ENCODE data around the gene C1orf74. TPM values are rescaled to one million over a fixed set of nuclear protein-coding genes. Genes with fewer than 3 reads are reported as not detected.
A peak's percentile ranks its signal among the peaks of the same experiment; 100 is the strongest.

Gene C1orf74
- total and polyA plus RNA-seq, 2 donors (not counting 3 experiments of a cell fraction or from before 2014, with no cell fraction given) = 2.4 to 3.0 TPM

DNA sequence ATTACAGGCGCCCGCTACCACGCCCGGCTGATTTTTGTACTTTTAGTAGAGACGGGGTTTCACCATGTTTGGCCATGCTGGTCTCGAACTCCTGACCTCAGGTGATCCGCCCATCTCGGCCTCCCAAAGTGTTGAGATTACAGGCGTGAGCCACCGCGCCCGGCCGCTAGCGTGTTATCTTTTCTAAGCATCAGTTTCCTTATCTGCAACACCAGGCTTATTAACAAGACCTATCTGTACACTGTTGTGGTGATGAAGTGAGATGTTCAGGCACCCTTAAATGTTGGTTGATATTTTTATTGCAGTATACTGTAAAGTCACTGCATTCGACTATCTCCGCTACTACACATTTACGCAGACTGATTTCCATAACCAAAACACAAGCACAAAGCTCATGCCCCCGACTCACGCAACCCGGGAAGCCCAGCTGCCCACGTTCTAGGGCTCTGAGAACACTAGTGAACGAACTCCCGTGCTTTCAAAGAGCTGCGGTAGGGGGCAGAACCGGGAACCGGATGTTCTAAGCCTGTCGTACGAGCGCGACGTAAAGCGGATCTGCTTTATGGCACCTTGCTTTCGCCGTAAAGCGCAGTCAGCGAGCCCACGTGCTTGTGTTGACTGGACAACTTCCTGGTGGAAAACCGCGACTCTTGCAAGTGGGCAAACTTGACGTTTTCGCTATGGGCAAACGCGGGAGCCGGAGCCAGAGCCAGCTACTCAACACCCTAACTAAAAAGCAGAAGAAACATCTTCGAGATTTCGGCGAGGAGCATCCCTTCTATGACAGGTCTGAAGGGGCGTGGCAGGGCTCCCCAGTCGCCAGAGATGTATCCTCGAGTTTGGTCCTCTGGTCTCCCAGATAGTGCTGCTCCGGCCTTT is 43.3 kb upstream of the C1orf74 start, which contains the start of gene UTP25:
UTP25 (plus strand) TSS at position 589 of the 879 bp plus-strand sequence; CDS start at position 681, 92 bp downstream.
- ChIA-PET CTCF (interaction anchor here (0.6 to 1.3 kb wide), 6 partner anchors 11 to 49 kb away, joined by 3 to 16 read pairs (median 4); partner anchors contain the start of gene C1orf74), POLR2A (interaction anchor here (0.7 to 1.7 kb wide), 2 partner anchors 12 to 20 kb away, joined by 4 to 15 read pairs; no protein-coding TSS in a partner anchor)
- dilution Hi-C loops (cut with MboI; ENCODE audit: extremely low pct_ligation_motif_present, low sequenced_read_pairs) (loop anchor here (25.0 kb wide), 1 partner anchor 535 kb away; no protein-coding TSS in a partner anchor), intact Hi-C loops (cut with micrococcal nuclease) (loop anchor here (1.0 kb wide), 4 partner anchors 13 to 407 kb away; partner anchors contain the start of gene C1orf74)
- TSS peak; percentile 48 for BruUV-seq (replicated peaks)
- Histone ChIP-seq H3K36me3 (ENCODE audit: control insufficient read depth in 2 of 2, extremely low read depth in 1 of 2, insufficient read depth in 2 of 2, low read length in 2 of 2) (peaks cover 2 to 8% of the 10 kb centered on the region in 2 experiments), H4K20me1 (replicated peaks; ENCODE audit: control insufficient read depth, extremely low read depth, insufficient read depth, low read length) (no peaks in the 10 kb centered on the region), H3K4me3 (replicated peaks in 1 of 3; ENCODE audit: insufficient read depth in 1 of 3, low read depth in 1 of 3, low read length in 3 of 3) (peak within 1 kb of the TSS; percentile 73 to 85 (median 81)), H3K9ac (replicated peaks; ENCODE audit: extremely low read depth, insufficient read depth, low read length) (peak within 1 kb of the TSS; percentile 88), H3K4me1 (ENCODE audit: control insufficient read depth, extremely low read depth, insufficient read depth, low read length) (peaks cover 58% of the 10 kb centered on the region), H3K27ac (ENCODE audit: insufficient read depth, low read depth, low read length) (peak within 1 kb of the TSS; percentile 91), H3K79me2 (ENCODE audit: control insufficient read depth, insufficient read depth, low read length) (peaks cover 14% of the 10 kb centered on the region), H2AFZ (ENCODE audit: low read depth, low read length) (peak within 1 kb of the TSS; percentile 45), H3K9me1 (replicated peaks; ENCODE audit: control insufficient read depth, extremely low read depth, insufficient read depth, low read length) (no peaks in the 10 kb centered on the region), H3K9me3 (replicated peaks; ENCODE audit: control insufficient read depth, insufficient read depth, low read length) (no peaks in the 10 kb centered on the region), H3K4me2 (ENCODE audit: insufficient read depth, low read length) (peak within 1 kb of the TSS; percentile 62), H3K27me3 (ENCODE audit: control insufficient read depth in 2 of 2, insufficient read depth in 2 of 2, low read length in 2 of 2) (no peaks in the 10 kb centered on the region)
- TF ChIP-seq, protein P1, sequence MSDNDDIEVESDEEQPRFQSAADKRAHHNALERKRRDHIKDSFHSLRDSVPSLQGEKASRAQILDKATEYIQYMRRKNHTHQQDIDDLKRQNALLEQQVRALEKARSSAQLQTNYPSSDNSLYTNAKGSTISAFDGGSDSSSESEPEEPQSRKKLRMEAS (IDR thresholded peaks at IDR 0.05; ENCODE audit: insufficient read depth, insufficient read length) = peak; percentile 99
- TF ChIP-seq, protein P2, sequence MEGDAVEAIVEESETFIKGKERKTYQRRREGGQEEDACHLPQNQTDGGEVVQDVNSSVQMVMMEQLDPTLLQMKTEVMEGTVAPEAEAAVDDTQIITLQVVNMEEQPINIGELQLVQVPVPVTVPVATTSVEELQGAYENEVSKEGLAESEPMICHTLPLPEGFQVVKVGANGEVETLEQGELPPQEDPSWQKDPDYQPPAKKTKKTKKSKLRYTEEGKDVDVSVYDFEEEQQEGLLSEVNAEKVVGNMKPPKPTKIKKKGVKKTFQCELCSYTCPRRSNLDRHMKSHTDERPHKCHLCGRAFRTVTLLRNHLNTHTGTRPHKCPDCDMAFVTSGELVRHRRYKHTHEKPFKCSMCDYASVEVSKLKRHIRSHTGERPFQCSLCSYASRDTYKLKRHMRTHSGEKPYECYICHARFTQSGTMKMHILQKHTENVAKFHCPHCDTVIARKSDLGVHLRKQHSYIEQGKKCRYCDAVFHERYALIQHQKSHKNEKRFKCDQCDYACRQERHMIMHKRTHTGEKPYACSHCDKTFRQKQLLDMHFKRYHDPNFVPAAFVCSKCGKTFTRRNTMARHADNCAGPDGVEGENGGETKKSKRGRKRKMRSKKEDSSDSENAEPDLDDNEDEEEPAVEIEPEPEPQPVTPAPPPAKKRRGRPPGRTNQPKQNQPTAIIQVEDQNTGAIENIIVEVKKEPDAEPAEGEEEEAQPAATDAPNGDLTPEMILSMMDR (IDR thresholded peaks at IDR 0.05; ENCODE audit: extremely low read depth in 1 of 2, insufficient read depth in 1 of 2, low read depth in 1 of 2, low read length in 2 of 2) = peak; percentile 71 to 80
- TF ChIP-seq MYC (IDR thresholded peaks at IDR 0.05; ENCODE audit: low read depth, low read length) (peak; percentile 100), POLR2A (IDR thresholded peaks at IDR 0.05; ENCODE audit: low read depth, low read length) (peak; percentile 84), POLR2AphosphoS5 (IDR thresholded peaks at IDR 0.05; ENCODE audit: insufficient read depth, low read depth, low read length) (peak; percentile 77), JUN (IDR thresholded peaks at IDR 0.05; ENCODE audit: borderline replicate concordance, insufficient read depth, insufficient read length, low read depth) (no peak), GATA2 (IDR thresholded peaks at IDR 0.05; ENCODE audit: insufficient read depth, insufficient read length, low read depth, low read length) (no peak)
- FAIRE-seq = peak; percentile 93
- peak; percentile 99 for DNase-seq (ENCODE audit: low read depth, low spot score)
